HG02970 (cell line): ENCODE data around the gene TFRC.
"Not testable (repeated sequence)": the region's sequence is repeated elsewhere in the genome, so short reads cannot be mapped to it uniquely, and the experiment has no call there.

ENCODE experiments used
- ATAC-seq: cut with Tn5 transposase; IDR thresholded peaks from one replicate; pipeline ENCODE4 v1.9.1; 2021; ENCODE audit warnings: mild to moderate bottlenecking, moderate library complexity, moderate number of reproducible peaks; ENCODE audit not compliant: unreplicated experiment, low FRiP score

The TFRC gene

DNA sequence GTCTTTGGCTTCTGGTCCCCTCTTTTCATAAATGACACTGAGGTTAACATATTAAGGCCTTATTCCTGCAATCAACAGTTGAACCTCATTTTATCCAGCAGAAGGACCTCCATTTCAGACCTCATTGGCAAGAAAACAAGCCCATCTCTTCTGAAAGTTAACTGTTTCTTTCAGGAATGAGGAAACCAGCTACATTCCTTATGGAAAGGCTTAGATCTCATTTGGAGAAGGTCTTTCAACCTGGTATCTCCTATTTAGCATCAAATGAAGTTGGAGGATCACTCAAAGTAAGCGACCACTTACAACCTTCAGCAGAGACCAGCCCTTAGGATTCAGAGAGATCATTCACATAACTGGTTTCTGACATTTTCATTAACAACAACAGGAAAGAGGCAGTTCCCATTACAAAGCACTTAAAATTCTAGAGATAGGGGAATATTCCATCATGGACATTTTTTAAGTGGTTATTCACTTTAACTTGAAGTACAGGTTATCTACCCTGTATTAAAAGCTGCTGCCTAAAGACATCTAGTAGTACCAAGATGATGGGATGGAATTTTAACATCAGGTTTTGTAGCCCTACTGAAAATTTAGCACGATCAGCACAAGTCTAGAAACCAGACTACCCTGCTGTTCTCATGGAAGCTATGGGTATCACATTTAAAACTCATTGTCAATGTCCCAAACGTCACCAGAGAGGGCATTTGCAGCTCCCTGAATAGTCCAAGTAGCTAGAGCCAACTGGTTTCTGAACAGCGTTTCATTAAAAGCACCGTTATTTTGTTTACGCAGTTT lies 30.4 kb downstream of the TFRC start:
- ATAC-seq: no peak

DNA sequence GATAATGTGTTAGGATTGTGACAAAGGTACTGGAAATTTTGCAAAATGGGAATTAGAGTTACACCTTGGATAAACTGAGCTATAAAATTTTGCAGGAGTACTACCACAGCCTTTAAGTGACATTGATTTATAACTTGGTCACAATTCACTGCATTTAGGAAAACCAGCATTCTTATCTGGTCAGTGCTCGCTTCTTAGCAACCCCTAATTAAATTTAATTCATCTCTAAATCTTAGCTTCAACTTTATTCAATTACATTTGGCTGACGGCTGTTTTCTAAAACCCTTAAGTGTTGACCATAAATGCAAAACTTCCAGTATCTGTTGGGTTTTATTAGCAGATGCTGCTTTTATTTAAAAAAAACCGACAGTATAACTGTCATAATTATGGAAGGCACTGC lies 31.3 kb downstream of the TFRC start:
- ATAC-seq: no peak

DNA sequence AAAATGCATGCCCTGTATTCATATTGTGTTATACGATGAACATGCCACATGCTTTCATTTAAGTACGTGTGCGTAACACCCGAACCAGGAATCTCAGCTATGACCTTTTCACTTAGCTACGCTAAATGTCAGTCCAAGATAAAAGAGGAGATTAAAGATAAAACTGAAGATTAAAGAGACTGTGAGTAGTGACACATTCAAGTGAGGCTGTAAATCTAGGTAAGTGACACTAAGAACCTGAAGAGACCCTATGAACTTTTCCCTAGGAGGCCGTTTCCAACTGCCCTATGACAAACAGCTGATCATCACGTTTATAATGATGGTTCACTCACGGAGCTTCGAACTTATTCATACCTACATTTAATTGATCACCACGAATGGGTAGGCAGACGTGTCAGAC lies 32.2 kb downstream of the TFRC start:
- ATAC-seq: no peak

DNA sequence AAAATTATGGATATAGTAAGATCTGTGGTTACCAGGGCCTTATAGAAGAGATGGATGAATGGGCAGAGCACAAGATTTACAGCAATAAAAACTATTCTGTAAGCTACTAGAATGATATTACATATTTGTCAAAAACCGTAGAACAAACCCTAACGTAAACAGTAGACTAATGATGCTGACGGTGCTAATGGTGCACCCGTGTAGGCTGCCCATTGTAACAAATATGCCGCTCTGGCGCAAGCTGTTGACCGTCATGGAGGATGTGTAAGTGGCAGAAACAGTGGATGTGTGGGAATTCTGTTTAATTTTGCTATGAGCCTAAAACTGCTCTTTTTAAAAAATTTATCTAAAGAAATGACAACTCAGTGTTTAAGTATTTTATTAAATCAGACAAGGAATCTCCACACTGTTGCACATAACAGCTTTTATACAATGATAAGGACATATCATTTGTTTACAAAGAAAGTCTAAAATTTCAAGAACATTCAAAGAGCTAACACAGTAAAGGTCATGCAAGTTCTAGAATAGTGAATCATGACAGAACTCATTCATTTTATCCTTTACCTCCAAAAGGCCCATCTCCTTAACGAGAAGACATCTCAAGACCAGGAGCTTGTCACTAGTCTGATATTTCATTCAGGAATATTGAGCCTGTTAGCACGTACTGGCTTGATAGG lies 32.8 kb downstream of the TFRC start:
- no peak for ATAC-seq

DNA sequence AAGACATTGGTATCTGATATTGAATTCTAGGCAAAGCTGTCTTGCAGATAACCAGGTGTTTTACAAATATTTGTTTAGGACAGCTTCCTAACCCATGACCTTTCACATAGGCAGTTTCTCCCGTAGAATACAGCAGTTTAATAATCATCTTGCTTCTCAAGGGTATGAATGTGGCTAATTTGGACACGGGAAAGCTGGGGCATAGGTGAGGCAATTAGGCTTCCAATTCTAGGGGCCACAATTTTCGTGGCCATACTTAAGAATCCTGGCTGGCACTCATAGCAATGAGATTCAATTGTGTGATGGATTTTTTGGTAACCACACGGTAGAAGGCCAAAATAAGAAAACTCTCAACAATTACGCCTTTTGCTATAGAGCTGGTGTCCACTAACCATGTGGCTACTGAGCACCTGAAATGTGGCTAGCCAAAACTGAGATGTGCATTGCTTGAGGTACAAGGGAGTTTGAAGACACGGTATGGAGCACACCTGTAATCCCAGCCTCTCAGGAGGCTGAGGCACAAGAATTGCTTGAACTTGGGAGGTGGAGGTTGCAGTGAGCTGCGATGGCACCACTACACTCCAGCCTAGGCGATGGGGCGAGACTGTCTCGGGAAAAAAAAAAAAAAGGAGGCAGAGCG lies 34.4 kb downstream of the TFRC start:
- no peak for ATAC-seq

DNA sequence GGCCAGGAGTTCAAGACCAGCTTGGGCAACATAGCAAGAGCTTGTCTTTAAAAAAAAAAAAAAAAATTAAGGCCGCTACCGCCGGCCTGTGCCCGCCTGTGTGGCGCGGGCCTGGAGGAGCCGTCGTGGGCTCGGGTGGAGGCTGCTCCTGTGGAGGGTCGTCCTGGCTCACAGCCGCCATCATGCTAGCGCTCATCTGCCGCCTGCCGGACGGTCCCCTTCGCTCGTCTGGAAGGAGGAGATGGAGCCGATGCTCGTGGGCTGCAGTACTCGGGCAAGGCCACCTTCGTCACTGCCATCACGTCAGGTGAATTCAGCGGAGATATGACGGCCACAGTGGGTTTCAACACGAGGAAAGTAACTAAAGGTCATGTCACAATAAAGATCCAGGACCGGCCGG lies 37.4 kb downstream of the TFRC start:
- ATAC-seq: no peak

DNA sequence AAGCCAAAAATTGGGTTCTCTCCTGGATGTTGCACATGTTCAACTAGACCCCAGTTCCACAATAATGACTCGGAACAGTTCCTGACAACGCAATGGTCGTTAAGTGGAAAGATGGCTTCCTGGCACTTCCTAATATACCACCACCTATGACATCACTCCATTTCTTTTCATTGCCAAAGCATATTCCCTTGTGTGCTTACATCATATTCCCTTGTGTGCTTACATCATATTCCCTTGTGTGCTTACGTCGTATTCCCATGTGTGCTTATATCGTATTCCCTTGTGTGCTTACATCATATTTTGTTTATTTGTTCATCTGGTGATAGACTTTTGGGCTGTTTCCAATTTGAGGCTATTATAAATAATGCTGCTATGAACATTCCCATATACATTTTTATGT lies 39.2 kb downstream of the TFRC start:
- no peak for ATAC-seq

DNA sequence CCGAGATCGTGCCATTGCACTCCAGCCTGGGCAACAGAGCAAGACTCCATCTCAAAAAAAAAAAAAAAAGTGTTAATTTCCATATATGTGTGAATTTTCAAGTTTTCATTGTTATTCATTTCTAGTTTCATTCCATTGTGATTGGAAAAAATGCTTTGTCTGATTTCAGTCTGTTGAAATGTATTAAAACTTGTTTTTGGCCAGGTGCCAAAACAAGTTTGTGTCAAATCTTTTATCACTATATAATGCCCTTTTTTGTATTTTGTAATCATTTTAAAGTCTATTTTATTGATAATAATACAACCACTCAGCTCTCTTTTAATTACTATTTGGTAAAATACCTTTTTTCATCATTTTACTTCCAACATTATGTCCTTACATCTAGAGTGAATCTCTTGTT lies 42.5 kb downstream of the TFRC start:
- no peak for ATAC-seq

DNA sequence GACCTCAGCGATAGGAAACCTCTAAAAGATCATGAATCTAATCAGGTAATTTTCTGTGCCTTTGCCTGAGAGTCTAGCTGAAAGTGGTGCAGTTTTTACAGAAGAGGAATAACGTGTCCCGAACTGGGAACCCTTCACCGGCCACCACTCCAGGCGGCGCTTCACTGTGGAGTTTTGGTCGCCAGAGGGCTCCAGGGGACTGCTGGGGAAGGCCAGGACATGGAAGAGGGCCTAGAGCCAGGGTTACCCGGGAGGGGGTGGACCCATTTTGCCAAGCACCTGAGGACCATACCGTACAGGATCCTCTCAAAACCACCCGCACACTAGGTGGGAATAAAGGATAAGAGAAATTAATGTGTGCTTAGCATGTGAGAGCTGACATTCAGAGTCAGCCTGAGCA lies 55.8 kb downstream of the TFRC start:
- ATAC-seq: not testable (repeated sequence)

DNA sequence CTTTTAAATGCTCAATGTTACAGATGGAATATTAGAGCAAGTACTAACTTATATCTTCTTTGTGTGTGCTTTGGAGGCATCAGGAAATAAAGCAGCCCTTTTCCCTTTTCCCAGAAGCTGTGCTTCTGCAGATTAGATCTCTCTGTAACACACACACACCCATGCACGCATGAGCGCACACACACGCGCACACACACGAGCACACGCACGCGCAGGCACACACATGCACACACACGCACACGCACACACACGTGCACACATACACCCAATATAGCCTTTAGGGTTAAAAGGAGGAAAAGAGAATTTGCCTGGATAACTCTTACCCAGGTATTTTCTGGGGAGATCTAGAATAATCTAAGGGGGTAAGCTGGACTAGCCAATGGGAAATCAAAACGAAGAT lies 56.9 kb downstream of the TFRC start:
- ATAC-seq: no peak

DNA sequence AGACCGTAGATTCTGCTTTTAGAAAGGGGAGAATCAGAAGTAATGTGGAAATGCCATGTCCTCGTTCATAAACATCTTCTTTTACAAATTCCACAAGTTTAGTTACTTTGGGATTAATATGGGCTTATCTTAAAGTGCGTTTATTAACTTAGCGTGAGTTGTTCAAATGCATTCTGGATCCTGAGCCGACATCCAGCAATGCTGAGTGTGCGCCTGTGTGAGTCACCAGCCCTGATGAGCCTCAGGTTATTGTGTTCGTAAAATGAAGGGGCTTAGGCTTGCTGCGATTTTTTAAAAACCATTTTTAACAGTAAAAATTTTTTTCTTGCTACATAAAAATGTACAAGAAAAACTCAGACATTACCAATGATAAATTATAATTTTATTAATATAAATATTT lies 57.9 kb downstream of the TFRC start:
- ATAC-seq: no peak

DNA sequence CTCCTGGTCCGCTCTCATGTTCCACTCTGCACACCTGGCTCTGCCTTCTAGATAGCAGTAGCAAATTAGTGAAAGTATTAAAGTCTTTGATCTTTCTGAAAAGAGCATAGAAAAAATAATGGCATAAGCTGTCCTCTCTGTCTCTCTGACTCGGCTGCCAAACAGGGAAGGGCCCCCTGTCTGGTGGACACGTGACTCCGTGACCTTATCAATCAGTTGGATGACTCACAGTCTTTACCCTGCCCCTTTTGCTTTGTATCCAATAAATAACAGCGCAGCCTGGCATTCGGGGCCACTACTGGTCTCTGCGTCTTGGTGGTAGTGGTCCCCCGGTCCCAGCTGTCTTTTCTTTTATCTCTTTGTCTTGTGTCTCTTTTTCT lies 59.4 kb downstream of the TFRC start:
- ATAC-seq: not testable (repeated sequence)

DNA sequence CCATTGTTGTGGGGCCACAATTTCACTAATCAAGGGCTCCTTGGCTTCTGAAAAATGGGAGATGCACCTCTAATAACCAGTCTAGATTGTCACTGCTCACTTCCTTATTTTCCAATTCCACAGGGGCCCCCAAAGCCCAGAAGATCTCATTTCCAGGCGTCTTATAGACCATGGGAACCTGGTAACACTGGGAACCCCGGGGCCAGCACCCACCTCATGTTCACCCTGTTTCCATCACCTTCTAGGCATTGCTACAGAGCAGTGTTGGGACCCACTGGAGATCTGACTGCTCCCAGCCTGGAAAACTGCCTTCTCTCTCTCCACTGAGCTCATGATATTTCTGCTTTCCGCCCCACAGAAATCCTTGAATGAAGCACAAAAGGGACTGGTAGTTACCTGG lies 61.5 kb downstream of the TFRC start:
- ATAC-seq: no peak

DNA sequence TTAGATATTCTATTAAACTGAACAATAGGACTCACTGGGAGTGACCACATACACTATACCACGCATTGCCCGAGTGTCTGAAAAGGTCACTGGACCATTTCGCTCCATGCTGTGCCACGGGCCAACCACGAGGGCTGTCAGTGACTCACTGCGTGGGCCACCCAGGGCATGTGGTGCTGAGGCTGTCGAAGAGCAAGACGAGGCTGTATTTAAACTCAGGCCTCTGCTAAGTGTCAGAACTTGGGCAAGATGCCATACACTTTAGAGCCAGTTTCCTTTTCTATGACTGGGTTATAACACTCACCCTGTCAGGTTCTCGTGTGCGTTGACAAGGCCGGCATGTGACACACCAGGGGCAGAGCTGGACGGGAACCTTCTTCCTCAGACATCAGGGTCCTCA lies 62.3 kb downstream of the TFRC start:
- not testable (repeated sequence) for ATAC-seq

DNA sequence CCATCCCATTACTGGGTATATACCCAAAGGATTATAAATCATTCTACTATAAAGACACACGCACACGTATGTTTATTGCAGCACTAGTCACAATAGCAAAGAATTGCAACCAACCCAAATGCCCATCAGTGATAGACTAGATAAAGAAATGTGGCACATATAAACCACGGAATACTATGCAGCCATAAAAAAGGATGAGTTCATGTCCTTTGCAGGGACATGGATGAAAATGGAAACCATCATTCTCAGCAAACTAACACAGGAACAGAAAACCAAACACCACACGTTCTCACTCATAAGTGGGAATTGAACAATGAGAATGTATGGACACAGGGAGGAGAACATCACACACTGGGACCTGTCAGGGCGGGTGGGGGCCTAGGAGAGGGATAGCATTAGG lies 63.7 kb downstream of the TFRC start:
- not testable (repeated sequence) for ATAC-seq

DNA sequence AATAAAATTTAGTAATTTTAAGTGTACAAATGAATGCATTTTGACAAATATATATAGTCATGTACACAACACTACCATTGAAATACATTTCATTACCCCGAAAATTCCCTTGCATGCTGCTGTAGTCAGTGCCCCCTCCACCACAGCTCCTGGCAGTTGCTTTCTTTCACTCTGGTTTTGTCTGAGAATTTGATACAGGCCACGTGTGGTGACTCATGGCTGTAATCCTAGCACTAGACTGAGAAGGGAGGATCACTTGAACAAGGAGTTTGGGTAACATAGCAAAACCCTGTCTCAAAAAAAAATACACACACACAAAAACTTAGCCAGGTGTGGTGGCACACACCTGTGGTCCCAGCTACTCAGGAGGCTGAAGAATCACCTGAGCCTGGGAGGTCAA lies 65.4 kb downstream of the TFRC start:
- no peak for ATAC-seq

DNA sequence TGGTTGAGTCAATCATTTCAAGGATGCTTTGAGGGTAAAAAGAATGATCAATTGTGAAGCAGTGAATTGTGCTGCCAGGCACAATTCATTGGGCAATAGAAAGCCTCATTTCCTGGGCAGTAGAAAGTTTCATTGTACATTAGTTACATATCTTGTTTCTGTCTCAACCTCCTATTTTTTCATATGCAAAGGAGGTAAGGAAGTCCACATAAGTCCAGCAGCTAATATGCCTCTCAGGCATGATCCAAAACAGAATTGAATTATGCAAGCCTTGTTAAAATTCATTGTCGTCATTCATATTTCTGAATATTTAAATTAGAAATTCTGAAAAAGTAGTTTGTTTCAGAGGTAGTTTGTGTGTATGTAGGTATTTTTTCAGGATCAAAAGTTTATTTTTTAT lies 65.8 kb downstream of the TFRC start:
- no peak for ATAC-seq

DNA sequence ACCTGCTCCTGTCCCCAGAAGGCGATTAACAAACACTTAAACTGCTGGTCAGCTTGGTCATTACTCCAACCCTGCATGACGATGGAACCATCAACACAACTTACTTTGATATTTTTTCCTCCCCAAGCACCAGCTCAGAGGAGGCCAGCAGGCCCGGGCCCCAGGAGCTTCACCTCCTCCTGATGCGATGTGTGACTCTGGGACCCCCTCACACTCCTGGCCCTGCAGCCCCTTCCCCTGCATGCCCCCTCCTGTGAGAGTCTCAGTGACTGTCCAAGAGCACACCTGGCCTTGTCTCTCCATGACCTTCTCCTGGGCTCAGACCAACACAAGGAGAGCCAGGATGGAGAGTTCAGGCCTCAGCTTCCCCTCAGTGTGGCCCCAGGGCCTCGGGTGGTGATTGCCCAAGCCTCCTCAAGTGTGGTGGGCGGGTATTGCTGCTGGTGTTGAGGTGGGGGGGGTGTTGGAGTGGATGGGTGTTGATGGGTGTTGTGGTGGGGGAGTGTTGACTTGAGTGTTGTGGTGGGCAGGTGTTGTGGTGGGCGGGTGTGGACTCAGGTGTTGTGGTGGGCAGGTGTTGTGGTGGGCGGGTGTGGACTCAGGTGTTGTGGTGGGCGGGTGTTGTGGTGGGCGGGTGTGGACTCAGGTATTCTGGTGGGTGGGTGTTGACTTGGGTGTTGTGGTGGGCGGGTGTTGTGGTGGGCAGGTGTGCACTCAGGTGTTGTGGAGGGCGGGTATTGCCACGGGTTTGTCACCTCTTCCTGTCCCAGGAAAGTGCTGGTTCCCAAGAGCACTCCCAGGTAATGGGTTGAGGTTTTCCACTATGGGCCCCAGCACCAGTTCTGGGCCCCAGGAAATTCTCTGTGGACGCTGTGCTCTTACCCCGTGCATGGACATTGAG lies 68.1 kb downstream of the TFRC start:
- no peak for ATAC-seq

DNA sequence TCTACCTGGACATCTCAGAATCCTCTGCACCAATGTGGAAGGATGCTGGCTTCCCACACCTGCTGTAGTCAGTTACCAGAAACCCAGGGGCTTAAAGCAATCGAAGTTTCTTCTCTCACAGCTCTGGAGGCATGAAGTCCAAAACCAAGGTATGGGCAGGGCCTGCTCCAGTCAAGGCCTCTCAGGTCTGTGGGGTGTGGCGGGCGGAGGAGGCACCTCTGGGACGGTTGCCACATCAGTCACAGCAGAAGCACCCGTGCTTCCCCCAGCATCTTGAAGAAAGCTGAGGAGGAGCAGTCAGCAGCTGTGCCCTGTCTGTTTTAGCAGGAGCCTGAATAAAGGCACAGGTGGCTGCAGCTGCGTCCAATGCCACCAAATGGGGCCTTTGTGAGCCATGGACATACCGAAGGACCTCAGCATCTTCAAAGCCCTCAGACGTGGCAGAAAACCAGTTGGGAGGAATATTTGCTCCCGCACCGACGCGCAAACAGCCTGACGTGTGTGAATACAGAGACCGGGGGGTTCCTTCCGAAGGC lies 68.9 kb downstream of the TFRC start:
- no peak for ATAC-seq

DNA sequence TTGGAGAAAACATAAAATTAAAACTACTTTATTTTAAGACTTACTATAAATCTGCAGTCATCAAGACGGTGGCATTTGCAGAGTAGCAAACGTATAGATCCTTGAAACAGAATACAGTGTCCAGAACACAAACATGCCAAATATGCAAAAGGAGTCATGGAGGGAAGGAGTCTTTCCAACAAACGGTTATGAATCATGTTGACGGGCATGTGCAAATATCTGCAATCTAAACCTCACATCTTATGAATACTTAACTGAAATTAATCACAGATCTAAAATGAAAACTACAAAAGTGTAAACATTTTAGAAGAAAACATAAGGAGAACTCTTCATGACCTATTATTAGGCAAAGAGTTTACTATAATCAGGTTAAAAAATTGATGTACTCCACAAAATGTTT lies 69.4 kb downstream of the TFRC start:
- ATAC-seq: no peak

DNA sequence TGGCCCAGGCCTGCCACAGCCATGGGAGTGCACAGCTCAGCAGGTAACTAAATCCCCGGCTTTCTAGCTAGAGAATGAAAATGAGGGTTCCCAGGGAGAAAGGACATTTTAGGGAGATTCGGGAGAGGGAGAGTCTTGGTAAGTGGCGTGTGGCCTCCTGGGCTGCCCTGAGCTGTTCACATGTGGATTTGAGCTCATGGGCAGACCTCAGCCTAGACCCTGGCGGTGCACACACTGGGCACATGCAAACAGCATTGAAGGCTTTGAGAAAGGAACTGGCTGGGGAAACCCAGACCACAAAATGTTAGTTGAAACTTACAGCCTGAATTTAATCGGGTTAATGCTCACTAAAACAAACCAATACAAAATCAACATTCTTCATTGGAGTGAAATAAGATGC lies 72.4 kb downstream of the TFRC start:
- no peak for ATAC-seq
